AG04449 (cell line): ENCODE data around the gene EDC4.

Source experiments
- CTCF ChIA-PET: fragments of 350-600 bp; formaldehyde crosslinking; extraction: SDS; loops from one replicate; lab custom pipeline; 2021; ENCODE audit warnings: antibody characterized with exemption; lab: Yijun Ruan, JAX
- POLR2A ChIA-PET: fragments of 400-600, 350-600 bp; formaldehyde crosslinking; extraction: SDS; loops from one replicate; lab custom pipeline; 2020; ENCODE audit warnings: antibody characterized with exemption, inconsistent platforms; lab: Yijun Ruan, JAX
- DNase-seq: peaks from one replicate; pipeline ENCODE4 v3.0.0-alpha.2; 2010; ENCODE audit warnings: low read depth, low spot score
- H3K4me3 ChIP-seq: 2 replicates; pipeline ENCODE4 v1.5.1; 2011; ENCODE audit warnings: low read depth, mild to moderate bottlenecking, control low read depth, low read length
- TF ChIP-seq, protein P1 (sequence below): IDR thresholded peaks from one replicate; pipeline ENCODE4 v1.5.1; 2011; ENCODE audit warnings: mild to moderate bottlenecking, moderate library complexity, low read length, control low read depth, inconsistent platforms; ENCODE audit not compliant: insufficient read depth; ENCODE audit errors: missing control alignments

The EDC4 gene

DNA sequence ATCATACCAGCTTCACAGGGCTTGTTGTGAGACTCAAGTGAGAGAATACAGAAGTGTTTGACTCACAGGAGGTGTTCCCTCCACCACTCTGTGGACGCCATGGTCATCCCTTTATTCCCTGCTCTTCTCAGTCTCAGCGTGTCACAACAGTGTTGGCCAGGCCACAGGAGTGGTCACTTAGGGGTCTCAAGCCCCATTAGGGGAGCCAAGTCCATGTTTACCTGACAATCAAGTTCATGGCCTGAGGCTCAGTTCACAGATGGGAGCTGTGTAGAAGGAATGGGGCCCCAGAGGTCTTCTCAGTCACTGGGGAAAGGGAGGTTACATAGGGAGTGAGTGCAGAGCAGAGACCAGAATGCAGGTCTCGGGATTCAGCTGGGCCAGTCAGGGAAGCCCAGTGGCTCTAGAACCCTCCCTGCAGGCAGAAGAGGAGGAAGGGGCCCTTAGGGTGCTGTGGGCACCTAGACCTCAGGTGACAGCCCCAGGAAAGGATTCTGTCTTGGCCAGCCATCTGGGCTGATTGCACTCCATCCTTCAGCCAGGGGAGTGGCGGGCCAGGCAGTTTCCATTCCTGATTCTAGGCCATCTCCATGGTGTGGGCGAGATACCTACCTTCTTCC lies 15.8 kb upstream of the EDC4 start:
- no peak for DNase-seq
- no peak overlapping the region for H3K4me3 ChIP-seq
- CTCF ChIA-PET = interaction anchor here (0.6 to 2.0 kb wide), 6 partner anchors 9 to 40 kb away, joined by 3 to 11 read pairs (median 4); partner anchors contain the start of gene NRN1L
- POLR2A ChIA-PET = interaction anchor here (0.6 to 1.0 kb wide), 2 partner anchors 9 to 11 kb away, joined by 3 read pairs; no protein-coding TSS in a partner anchor
- TF ChIP-seq, protein P1, sequence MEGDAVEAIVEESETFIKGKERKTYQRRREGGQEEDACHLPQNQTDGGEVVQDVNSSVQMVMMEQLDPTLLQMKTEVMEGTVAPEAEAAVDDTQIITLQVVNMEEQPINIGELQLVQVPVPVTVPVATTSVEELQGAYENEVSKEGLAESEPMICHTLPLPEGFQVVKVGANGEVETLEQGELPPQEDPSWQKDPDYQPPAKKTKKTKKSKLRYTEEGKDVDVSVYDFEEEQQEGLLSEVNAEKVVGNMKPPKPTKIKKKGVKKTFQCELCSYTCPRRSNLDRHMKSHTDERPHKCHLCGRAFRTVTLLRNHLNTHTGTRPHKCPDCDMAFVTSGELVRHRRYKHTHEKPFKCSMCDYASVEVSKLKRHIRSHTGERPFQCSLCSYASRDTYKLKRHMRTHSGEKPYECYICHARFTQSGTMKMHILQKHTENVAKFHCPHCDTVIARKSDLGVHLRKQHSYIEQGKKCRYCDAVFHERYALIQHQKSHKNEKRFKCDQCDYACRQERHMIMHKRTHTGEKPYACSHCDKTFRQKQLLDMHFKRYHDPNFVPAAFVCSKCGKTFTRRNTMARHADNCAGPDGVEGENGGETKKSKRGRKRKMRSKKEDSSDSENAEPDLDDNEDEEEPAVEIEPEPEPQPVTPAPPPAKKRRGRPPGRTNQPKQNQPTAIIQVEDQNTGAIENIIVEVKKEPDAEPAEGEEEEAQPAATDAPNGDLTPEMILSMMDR = no peak

DNA sequence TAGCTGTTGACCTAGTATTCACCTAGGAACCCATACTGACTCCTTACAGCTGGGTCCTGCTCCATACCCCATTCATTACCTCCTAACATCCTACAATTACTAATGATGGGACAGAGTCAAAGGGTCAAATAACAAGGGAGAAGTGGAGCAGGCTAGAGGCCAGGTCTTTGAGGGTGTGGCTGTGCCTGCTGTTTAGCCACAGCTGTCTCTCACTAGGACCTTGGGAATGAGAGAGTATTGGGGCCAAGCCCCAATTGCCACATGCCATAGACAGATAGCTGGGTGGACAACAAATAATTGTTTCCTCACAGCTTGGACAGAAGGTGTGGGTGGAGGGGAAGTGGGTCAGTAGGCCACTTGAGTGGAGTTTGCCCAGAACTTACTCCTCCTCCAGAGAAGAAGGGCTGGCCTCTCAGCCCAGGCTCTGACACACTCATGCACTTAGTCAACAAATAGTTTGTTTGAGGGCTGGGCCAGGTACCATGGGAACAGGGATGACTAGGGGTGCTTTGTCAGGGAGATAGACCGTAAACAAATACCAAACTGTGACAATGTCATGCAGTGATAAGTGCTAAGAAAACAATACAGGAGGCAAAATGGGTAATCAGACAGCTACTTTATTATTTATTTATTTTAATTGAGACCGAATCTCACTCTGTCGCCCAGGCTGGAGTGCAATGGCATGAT lies 15.2 kb upstream of the EDC4 start:
- CTCF ChIA-PET = interaction anchor here (0.6 to 2.0 kb wide), 5 partner anchors 8 to 41 kb away, joined by 3 to 11 read pairs (median 4); partner anchors contain the start of gene NRN1L
- POLR2A ChIA-PET = interaction anchor here (0.6 to 1.0 kb wide), 3 partner anchors 9 to 13 kb away, joined by 3 read pairs; no protein-coding TSS in a partner anchor

DNA sequence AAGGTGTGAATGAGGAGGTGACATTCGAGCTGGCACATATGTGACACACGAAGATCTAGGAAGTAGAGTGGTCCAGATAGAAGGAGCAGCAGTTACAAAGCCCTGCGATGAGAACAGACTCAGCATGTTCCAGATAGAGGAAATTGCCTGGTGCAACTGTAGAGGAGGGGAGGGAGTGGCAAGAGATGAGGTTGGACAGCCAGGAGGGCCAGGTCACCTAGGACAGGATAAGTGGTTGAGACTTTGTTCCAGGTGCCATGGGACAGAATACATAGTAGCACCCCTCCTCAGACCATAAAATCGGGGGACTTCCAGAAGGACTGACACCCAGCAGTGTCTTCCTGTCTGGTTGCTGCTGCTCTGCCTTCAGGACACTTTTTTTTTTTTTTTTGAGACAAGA lies 14.4 kb upstream of the EDC4 start:
- ChIA-PET CTCF (interaction anchor here (0.8 to 2.0 kb wide), 2 partner anchors 24 to 25 kb away, joined by 3 to 11 read pairs; partner anchors contain the start of gene NRN1L), POLR2A (interaction anchor here (1.6 kb wide), 1 partner anchor 15 kb away, joined by 3 read pairs; the partner anchor contains the start of gene EDC4)
- TF ChIP-seq, protein P1 = no peak
- no peak overlapping the region for H3K4me3 ChIP-seq
- no peak for DNase-seq

More for the DNA sequence above, 15.2 kb upstream of the EDC4 start:
- H3K4me3 ChIP-seq = no peak overlapping the region
- TF ChIP-seq, protein P1 = no peak
- no peak for DNase-seq

DNA sequence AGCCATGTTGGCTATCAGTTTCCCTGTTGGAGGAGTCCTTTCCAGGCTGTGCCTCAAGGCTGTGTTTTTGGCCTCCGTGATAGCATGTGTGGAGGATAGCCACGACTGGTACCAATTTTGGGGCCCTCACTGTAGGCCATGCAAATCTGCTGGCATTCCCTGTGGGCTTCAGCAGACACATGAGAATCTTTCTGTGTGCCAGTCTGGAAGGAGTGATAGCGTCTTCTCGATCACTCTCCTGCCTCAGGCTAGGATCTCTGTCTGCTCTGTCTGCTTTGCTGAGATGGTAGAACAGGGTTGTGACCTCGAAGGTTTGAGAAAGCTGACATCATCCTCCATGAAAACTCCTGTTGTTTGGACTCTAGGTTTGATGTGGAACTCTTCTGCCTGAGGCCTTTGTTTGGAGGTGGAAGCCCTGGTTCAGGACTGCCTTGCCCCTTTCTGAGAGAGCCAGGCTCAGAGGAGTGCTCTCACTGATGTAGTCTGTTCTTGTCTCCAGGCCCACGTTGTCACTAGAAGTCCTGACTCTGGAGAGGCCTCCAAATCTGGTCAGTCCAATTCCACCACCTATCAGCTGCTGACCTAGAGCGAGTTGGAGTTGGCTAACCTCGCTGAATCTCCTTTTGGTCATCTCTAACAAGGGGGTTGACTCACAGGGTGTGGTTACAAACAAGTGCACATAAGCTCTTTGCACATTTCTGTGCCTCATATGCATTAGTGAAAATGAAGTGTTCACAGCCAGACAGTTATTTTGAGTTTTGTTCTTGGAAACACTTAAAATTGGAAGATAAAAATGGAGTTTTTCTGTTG lies 12.1 kb upstream of the EDC4 start:
- TF ChIP-seq, protein P1 = no peak
- H3K4me3 ChIP-seq = no peak overlapping the region
- ChIA-PET POLR2A (no interaction called here), CTCF (interaction anchor here (0.6 to 10.0 kb wide), 4 partner anchors 16 to 154 kb away, joined by 3 to 61 read pairs (median 14); partner anchors contain the start of gene NRN1L)
- DNase-seq = no peak

DNA sequence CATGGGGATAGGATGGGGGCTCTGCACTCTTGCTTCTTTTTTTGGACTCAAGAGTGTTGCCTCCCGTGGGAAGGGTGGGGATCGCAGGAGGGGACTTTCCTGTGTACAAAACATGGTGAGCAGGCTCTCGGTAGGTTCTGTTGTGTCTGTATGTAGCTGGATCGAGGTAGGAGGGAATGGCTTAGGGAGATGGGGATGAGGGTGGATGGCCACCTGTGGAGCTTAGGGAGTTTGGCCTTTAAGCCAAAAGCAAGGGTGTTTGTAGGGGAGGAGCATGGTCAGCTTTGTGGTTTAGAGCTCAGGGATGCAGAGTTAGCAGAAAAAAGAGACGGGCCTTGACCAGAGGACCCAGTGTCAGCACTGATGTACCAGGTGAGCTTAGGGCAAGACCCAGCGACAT lies 11.0 kb upstream of the EDC4 start:
- POLR2A ChIA-PET = interaction anchor here (0.8 to 1.9 kb wide), 3 partner anchors 10 to 29 kb away, joined by 3 to 5 read pairs (median 4); partner anchors contain the start of gene NUTF2
- CTCF ChIA-PET = interaction anchor here (1.0 to 10.0 kb wide), 8 partner anchors 11 to 189 kb away, joined by 4 to 61 read pairs (median 8); partner anchors contain the start of genes EDC4, NRN1L and NUTF2
- DNase-seq = no peak
- TF ChIP-seq, protein P1 = no peak
- no peak overlapping the region for H3K4me3 ChIP-seq
